Measurements from ENCODE around the gene STARD7.
"Not testable (repeated sequence)": the region's sequence is repeated elsewhere in the genome, so short reads cannot be mapped to it uniquely, and the experiment has no call there.

STARD7 gene

GRCh38 chr2:96146153-96146880 is 62.3 kb downstream of the STARD7 start:
- FAIRE-seq: no peak

- FAIRE-seq: no peak
These were observed 62.8 kb downstream of the STARD7 start for GRCh38 chr2:96145848-96146152.

GRCh38 chr2:96145036-96145847 is 63.4 kb downstream of the STARD7 start, which contains the start of gene DUSP2:
Gene DUSP2, minus strand, starts transcription at chr2:96145440. Its CDS starts 86 bp downstream, at chr2:96145354.
- no peak for FAIRE-seq

GRCh38 chr2:96144481-96145035 is 64.1 kb downstream of the STARD7 start:
- FAIRE-seq: no peak

- no peak for FAIRE-seq
These were observed 64.7 kb downstream of the STARD7 start for GRCh38 chr2:96143848-96144480.

- FAIRE-seq: no peak
These were observed 65.3 kb downstream of the STARD7 start for GRCh38 chr2:96143231-96143847.

GRCh38 chr2:96142217-96143113 is 66.2 kb downstream of the STARD7 start:
- no peak for FAIRE-seq

- not testable (repeated sequence) for FAIRE-seq
These were observed 67.0 kb downstream of the STARD7 start for GRCh38 chr2:96141624-96141967.

GRCh38 chr2:96140941-96141623 is 67.5 kb downstream of the STARD7 start:
- no peak for FAIRE-seq

- no peak for FAIRE-seq
These were observed 69.4 kb downstream of the STARD7 start for GRCh38 chr2:96139181-96139758.

GRCh38 chr2:96138179-96139145 is 70.2 kb downstream of the STARD7 start, which contains the start of gene ASTL:
Gene ASTL, minus strand, starts transcription at chr2:96138502. Its CDS starts 66 bp downstream, at chr2:96138436.
- no peak for FAIRE-seq

GRCh38 chr2:96137321-96138178 is 71.1 kb downstream of the STARD7 start:
- FAIRE-seq: no peak

GRCh38 chr2:96136129-96136720 is 72.4 kb downstream of the STARD7 start:
- no peak for FAIRE-seq

GRCh38 chr2:96135621-96136020 is 73.0 kb downstream of the STARD7 start:
- no peak for FAIRE-seq

- FAIRE-seq: no peak
These were observed 73.5 kb downstream of the STARD7 start for GRCh38 chr2:96135171-96135570.

Measured in A204.1 (cell line).